Osteoblast (primary cell): ENCODE measurements around the gene LMF2. TPM values are rescaled to one million over a fixed set of nuclear protein-coding genes. Genes with fewer than 3 reads are reported as not detected.

Experiments used
- DNase-seq: peaks from one replicate; pipeline ENCODE4 v3.0.0; 2011; ENCODE audit warnings: low spot score, mixed read lengths; ENCODE audit not compliant: insufficient read length; ENCODE audit errors: missing footprints
- H2AFZ ChIP-seq: 2 replicates; pipeline ENCODE4 v1.6.0; 2011; ENCODE audit warnings: mild to moderate bottlenecking, low read length
- H3K27ac ChIP-seq: 2 replicates; pipeline ENCODE4 v1.5.1; 2011; ENCODE audit warnings: mild to moderate bottlenecking, low read depth, low read length, moderate library complexity
- H3K27me3 ChIP-seq: 2 replicates; pipeline ENCODE4 v1.6.0; 2012; ENCODE audit warnings: mild to moderate bottlenecking, control low read depth, inconsistent platforms, low read length, moderate library complexity; ENCODE audit not compliant: insufficient read depth
- H3K36me3 ChIP-seq: 2 replicates; pipeline ENCODE4 v1.5.1; 2011; ENCODE audit warnings: mild to moderate bottlenecking, low read length, control low read depth, moderate library complexity; ENCODE audit not compliant: insufficient read depth
- H3K4me1 ChIP-seq: 2 replicates; pipeline ENCODE4 v1.5.1; 2011; ENCODE audit warnings: mild to moderate bottlenecking, low read length, control low read depth, moderate library complexity; ENCODE audit not compliant: insufficient read depth
- H3K4me2 ChIP-seq: 2 replicates; pipeline ENCODE4 v1.6.0; 2011; ENCODE audit warnings: mild to moderate bottlenecking, low read length; ENCODE audit not compliant: insufficient read depth
- H3K4me3 ChIP-seq: fragments of 200-600 bp; sonication (generic); 3 replicates; pipeline ENCODE4 v1.5.1; 2012; ENCODE audit warnings: mild to moderate bottlenecking, low read length, inconsistent platforms; ENCODE audit not compliant: insufficient read depth
- H3K79me2 ChIP-seq: 2 replicates; pipeline ENCODE4 v1.6.0; 2012; ENCODE audit warnings: mild to moderate bottlenecking, low read length, control low read depth, inconsistent platforms; ENCODE audit not compliant: insufficient read depth
- H3K9me3 ChIP-seq: 2 replicates; pipeline ENCODE4 v1.5.1; 2011; ENCODE audit warnings: low read depth, low read length, control low read depth
- H4K20me1 ChIP-seq: 2 replicates; pipeline ENCODE4 v1.6.0; 2012; ENCODE audit warnings: mild to moderate bottlenecking, low read length, control low read depth; ENCODE audit not compliant: insufficient read depth
- CTCF ChIP-seq: IDR thresholded peaks from 2 replicates; pipeline ENCODE4 v1.5.1; 2011; ENCODE audit warnings: mild to moderate bottlenecking, low read depth, low read length, moderate library complexity; ENCODE audit errors: extremely low read depth
- total RNA-seq: library from RNA; depleted of rRNA; stranded (reverse); fragments of >200 nt; gene quantifications from 2 replicates; pipeline ENCODE4 v1.2.3, GENCODE V29; 2012

The LMF2 gene
- total RNA-seq, 1 donor, result 56.8 TPM

GRCh38 chr22:50525104-50525857 is 17.8 kb upstream of the LMF2 start, which contains the start of gene SCO2:
Gene SCO2 (minus strand): TSS chr22:50525598. CDS start chr22:50524411, 1,187 bp downstream.
- TF ChIP-seq CTCF, result peak; percentile 42
- H3K4me1 ChIP-seq, result peaks cover 14% of the 10 kb centered on the region
- peak within 1 kb of the TSS; percentile 78 for H3K27ac ChIP-seq
- H3K36me3 ChIP-seq, result peaks cover 15% of the 10 kb centered on the region
- H4K20me1 ChIP-seq, result peaks cover 29% of the 10 kb centered on the region
- DNase-seq, result peak; percentile 100
- peak within 1 kb of the TSS; percentile 86 for H3K4me3 ChIP-seq
- peak within 1 kb of the TSS; percentile 96 for H3K4me2 ChIP-seq
- peaks cover 30% of the 10 kb centered on the region for H3K79me2 ChIP-seq
- no peaks in the 10 kb centered on the region for H3K27me3 ChIP-seq
- peak within 1 kb of the TSS; percentile 65 for H2AFZ ChIP-seq
- no peaks in the 10 kb centered on the region for H3K9me3 ChIP-seq

- DNase-seq, result no peak
- H3K4me3 ChIP-seq, result peak overlapping the region; percentile 86
- peaks cover 29% of the 10 kb centered on the region for H4K20me1 ChIP-seq
- H3K27ac ChIP-seq, result peak overlapping the region; percentile 78
- H3K79me2 ChIP-seq, result peaks cover 30% of the 10 kb centered on the region
- H3K36me3 ChIP-seq, result peaks cover 15% of the 10 kb centered on the region
- TF ChIP-seq CTCF, result no peak
- peaks cover 13% of the 10 kb centered on the region for H3K4me1 ChIP-seq
- peak overlapping the region; percentile 65 for H2AFZ ChIP-seq
- no peaks in the 10 kb centered on the region for H3K27me3 ChIP-seq
- peak overlapping the region; percentile 96 for H3K4me2 ChIP-seq
- no peaks in the 10 kb centered on the region for H3K9me3 ChIP-seq
Observed at GRCh38 chr22:50524676-50525103, 17.2 kb upstream of the LMF2 start.

DNA sequence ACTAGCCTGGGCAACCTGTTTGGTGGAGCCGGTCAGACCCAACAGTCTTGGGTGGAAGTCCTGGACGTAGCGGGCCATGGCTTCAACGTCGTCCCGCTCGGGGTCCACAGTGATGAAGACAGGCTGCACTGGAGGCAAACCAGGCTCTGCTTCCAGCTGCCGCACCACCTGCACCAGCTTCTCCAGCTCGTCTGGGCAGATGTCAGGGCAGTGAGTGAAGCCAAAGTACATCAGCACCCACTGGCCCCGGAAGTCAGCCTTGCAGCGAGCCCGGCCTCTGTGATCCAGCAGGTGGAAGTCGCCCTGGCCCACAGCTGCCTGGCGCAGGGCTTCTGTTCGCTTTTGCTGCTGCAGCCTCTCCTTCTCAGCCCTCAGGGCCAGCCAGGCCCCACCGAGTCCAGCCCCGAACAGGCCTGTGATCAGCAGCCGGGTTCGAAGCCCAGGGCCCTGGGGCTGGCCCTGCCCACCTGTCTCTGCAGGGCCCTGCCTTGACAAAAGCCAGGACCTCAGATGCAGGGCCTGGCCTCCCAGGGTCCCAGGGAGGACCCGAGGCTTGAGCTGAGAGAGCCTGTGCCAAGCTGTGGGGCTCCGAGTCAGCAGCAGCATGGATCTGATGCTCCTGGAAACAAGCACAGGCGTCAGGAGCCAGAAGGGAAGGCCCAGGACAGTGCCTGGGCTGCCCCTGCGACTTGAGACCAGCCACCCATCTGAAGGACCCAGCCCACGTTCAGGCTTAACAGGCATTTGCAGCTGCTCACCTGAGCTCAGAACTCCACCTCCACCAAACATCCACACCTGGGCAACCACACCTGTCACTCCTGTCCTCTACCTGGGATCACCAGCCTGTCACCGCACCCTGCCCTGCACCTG is 16.5 kb upstream of the LMF2 start:
- H3K4me2 ChIP-seq, result peak overlapping the region; percentile 96
- H3K9me3 ChIP-seq, result no peaks in the 10 kb centered on the region
- peak overlapping the region; percentile 78 for H3K27ac ChIP-seq
- peaks cover 13% of the 10 kb centered on the region for H3K4me1 ChIP-seq
- peaks cover 28% of the 10 kb centered on the region for H4K20me1 ChIP-seq
- peaks cover 18% of the 10 kb centered on the region for H3K36me3 ChIP-seq
- peak overlapping the region; percentile 86 for H3K4me3 ChIP-seq
- peaks cover 30% of the 10 kb centered on the region for H3K79me2 ChIP-seq
- no peak for TF ChIP-seq CTCF
- no peak overlapping the region for H2AFZ ChIP-seq
- no peaks in the 10 kb centered on the region for H3K27me3 ChIP-seq
- peak; percentile 85 for DNase-seq

GRCh38 chr22:50523458-50523805 is 15.9 kb upstream of the LMF2 start:
- peaks cover 30% of the 10 kb centered on the region for H3K79me2 ChIP-seq
- no peak overlapping the region for H3K4me3 ChIP-seq
- DNase-seq, result peak; percentile 58
- H3K9me3 ChIP-seq, result no peaks in the 10 kb centered on the region
- no peak overlapping the region for H3K27ac ChIP-seq
- TF ChIP-seq CTCF, result no peak
- no peak overlapping the region for H2AFZ ChIP-seq
- peaks cover 13% of the 10 kb centered on the region for H3K4me1 ChIP-seq
- H4K20me1 ChIP-seq, result peaks cover 23% of the 10 kb centered on the region
- no peaks in the 10 kb centered on the region for H3K27me3 ChIP-seq
- peaks cover 25% of the 10 kb centered on the region for H3K36me3 ChIP-seq
- no peak overlapping the region for H3K4me2 ChIP-seq
